HG03039 (cell line): ENCODE measurements around the gene ADCYAP1R1.

Source experiments
- ATAC-seq: cut with Tn5 transposase; IDR thresholded peaks from one replicate; pipeline ENCODE4 v1.9.1; 2021; ENCODE audit warnings: mild to moderate bottlenecking, moderate library complexity; ENCODE audit not compliant: unreplicated experiment

Gene ADCYAP1R1

GRCh38 chr7:31051598-31052486 lies at the start of gene ADCYAP1R1:
Gene ADCYAP1R1 (plus strand): TSS chr7:31052308. CDS start chr7:31063265, 10,957 bp downstream.
- no peak for ATAC-seq

- ATAC-seq = no peak
These were observed 49.0 kb upstream of the ADCYAP1R1 start for GRCh38 chr7:31003097-31003496.

- no peak for ATAC-seq
These were observed 48.4 kb upstream of the ADCYAP1R1 start for GRCh38 chr7:31003721-31004120.

- no peak for ATAC-seq
These were observed 47.7 kb upstream of the ADCYAP1R1 start for GRCh38 chr7:31004393-31004792.

- no peak for ATAC-seq
These were observed 45.3 kb upstream of the ADCYAP1R1 start for GRCh38 chr7:31006857-31007256.

- no peak for ATAC-seq
These were observed 44.5 kb upstream of the ADCYAP1R1 start for GRCh38 chr7:31007634-31008033.

- no peak for ATAC-seq
These were observed 37.3 kb upstream of the ADCYAP1R1 start for GRCh38 chr7:31014826-31015225.

GRCh38 chr7:31017032-31017675 lies 35.0 kb upstream of the ADCYAP1R1 start:
- ATAC-seq = no peak

- ATAC-seq = no peak
These were observed 34.4 kb upstream of the ADCYAP1R1 start for GRCh38 chr7:31017721-31018120.

- no peak for ATAC-seq
These were observed 32.6 kb upstream of the ADCYAP1R1 start for GRCh38 chr7:31019509-31019908.

- no peak for ATAC-seq
These were observed 31.9 kb upstream of the ADCYAP1R1 start for GRCh38 chr7:31020161-31020560.

- ATAC-seq = no peak
These were observed 31.5 kb upstream of the ADCYAP1R1 start for GRCh38 chr7:31020652-31021051.

GRCh38 chr7:31022117-31022516 lies 30.0 kb upstream of the ADCYAP1R1 start:
- ATAC-seq = no peak

GRCh38 chr7:31022726-31023125 lies 29.4 kb upstream of the ADCYAP1R1 start:
- ATAC-seq = no peak

- ATAC-seq = no peak
These were observed 28.2 kb upstream of the ADCYAP1R1 start for GRCh38 chr7:31023877-31024276.

- ATAC-seq = peak; percentile 63
These were observed 24.7 kb upstream of the ADCYAP1R1 start for GRCh38 chr7:31027161-31027965.

GRCh38 chr7:31028006-31028405 lies 24.1 kb upstream of the ADCYAP1R1 start:
- no peak for ATAC-seq

GRCh38 chr7:31028417-31028992 lies 23.6 kb upstream of the ADCYAP1R1 start:
- ATAC-seq = no peak

- ATAC-seq = no peak
These were observed 22.7 kb upstream of the ADCYAP1R1 start for GRCh38 chr7:31029251-31030042.

GRCh38 chr7:31033674-31034300 lies 18.3 kb upstream of the ADCYAP1R1 start:
- no peak for ATAC-seq
